Liver (tissue), 9 donors: ENCODE measurements around the gene CECR2. TPM values are rescaled to one million over a fixed set of nuclear protein-coding genes. Genes with fewer than 3 reads are reported as not detected.

Source experiments
- DNase-seq: peaks from one replicate; pipeline ENCODE4 v3.0.0-alpha.2; 2017; ENCODE audit warnings: low spot score
- H3K27ac ChIP-seq, 2 donors: one replicate each; pipeline ENCODE4 v1.7.0; 2013; ENCODE audit warnings: inconsistent platforms in 2 of 2, low read length in 2 of 2, control low read depth in 1 of 2, low read depth in 1 of 2, mild to moderate bottlenecking in 1 of 2
- H3K27me3 ChIP-seq, 4 donors: one replicate each; pipeline versions ENCODE4 v1.6.1 to v1.7.0; 2013; ENCODE audit warnings: low read length in 3 of 4, inconsistent platforms in 1 of 4, mild to moderate bottlenecking in 1 of 4, moderate library complexity in 1 of 4; ENCODE audit not compliant: control insufficient read depth in 4 of 4, insufficient read depth in 4 of 4
- H3K36me3 ChIP-seq, 4 donors: one replicate each; pipeline versions ENCODE4 v1.6.1 to v1.7.0; 2013; ENCODE audit warnings: low read length in 3 of 4, mild to moderate bottlenecking in 3 of 4, low read depth in 1 of 4, moderate library complexity in 1 of 4; ENCODE audit not compliant: control insufficient read depth in 4 of 4, insufficient read depth in 3 of 4
- H3K4me1 ChIP-seq, 4 donors: one replicate each; pipeline versions ENCODE4 v1.6.1 to v1.7.0; 2013; ENCODE audit warnings: low read length in 3 of 4, mild to moderate bottlenecking in 3 of 4, moderate library complexity in 1 of 4; ENCODE audit not compliant: control insufficient read depth in 4 of 4, insufficient read depth in 4 of 4
- H3K4me3 ChIP-seq, 3 donors: one replicate each; pipeline versions ENCODE4 v1.6.1 to v1.7.0; 2013; ENCODE audit warnings: low read length in 3 of 3, control low read depth in 1 of 3, low read depth in 1 of 3, mild to moderate bottlenecking in 1 of 3
- H3K9ac ChIP-seq, 2 donors: one replicate each; pipeline ENCODE4 v1.7.0; 2013; ENCODE audit warnings: low read length in 2 of 2, mild to moderate bottlenecking in 2 of 2, moderate library complexity in 2 of 2, control low read depth in 1 of 2, low read depth in 1 of 2
- H3K9me3 ChIP-seq, 4 donors: one replicate each; pipeline versions ENCODE4 v1.6.1 to v1.7.0; 2013; ENCODE audit warnings: low read length in 3 of 4; ENCODE audit not compliant: control insufficient read depth in 4 of 4
- EGR1 ChIP-seq, 2 donors: IDR thresholded peaks; 2 replicates each; pipeline ENCODE4 v1.6.1; 2016 to 2018; ENCODE audit warnings: antibody characterized with exemption in 2 of 2, low read depth in 2 of 2
- FOXA1 ChIP-seq: IDR thresholded peaks from 2 replicates; pipeline ENCODE4 v1.6.1; 2016; ENCODE audit warnings: antibody characterized with exemption
- FOXA2 ChIP-seq: IDR thresholded peaks from 2 replicates; pipeline ENCODE4 v1.6.1; 2016; ENCODE audit warnings: antibody characterized with exemption
- GABPA ChIP-seq, 2 donors: IDR thresholded peaks in 1 of 2; conservative IDR thresholded peaks in 1 of 2; 2 replicates each; pipeline ENCODE4 v1.6.1; 2016; ENCODE audit warnings: antibody characterized with exemption in 2 of 2, mild to moderate bottlenecking in 1 of 2, moderate library complexity in 1 of 2
- HNF4G ChIP-seq: IDR thresholded peaks from 2 replicates; pipeline ENCODE4 v1.6.1; 2016; ENCODE audit warnings: antibody characterized with exemption
- JUND ChIP-seq, 2 donors: IDR thresholded peaks; 2 replicates each; pipeline ENCODE4 v1.6.1; 2016; ENCODE audit warnings: antibody characterized with exemption in 2 of 2
- NR2F2 ChIP-seq: IDR thresholded peaks from 2 replicates; pipeline ENCODE4 v1.6.1; 2016; ENCODE audit warnings: antibody characterized with exemption
- RAD21 ChIP-seq, 2 donors: IDR thresholded peaks; 2 replicates each; pipeline ENCODE4 v1.6.1; 2016; ENCODE audit warnings: antibody characterized with exemption in 2 of 2, mild to moderate bottlenecking in 2 of 2
- RXRA ChIP-seq, 2 donors: IDR thresholded peaks; 2 replicates each; pipeline ENCODE4 v1.6.1; 2017 to 2018; ENCODE audit warnings: antibody characterized with exemption in 2 of 2, mild to moderate bottlenecking in 1 of 2
- SP1 ChIP-seq: IDR thresholded peaks from 2 replicates; pipeline ENCODE4 v1.6.1; 2018; ENCODE audit warnings: antibody characterized with exemption, mild to moderate bottlenecking
- TAF1 ChIP-seq: conservative IDR thresholded peaks from 2 replicates; pipeline ENCODE4 v1.6.1; 2016; ENCODE audit warnings: antibody characterized with exemption, mild to moderate bottlenecking
- YY1 ChIP-seq: IDR thresholded peaks from 2 replicates; pipeline ENCODE4 v1.6.1; 2016; ENCODE audit warnings: antibody characterized with exemption, mild to moderate bottlenecking
- WGBS: extraction: QIAGEN DNeasy Blood & Tissue Kit; methylation state at CpG from one replicate; pipeline ENCODE4 v1.1.7; 2013; 5-methylcytosine and 5-hydroxymethylcytosine counted together
- polyA plus RNA-seq, 2 donors: library from polyadenylated mRNA; stranded (reverse) in 1 of 2; unstranded in 1 of 2; fragments of 200-250 nt in 1 of 2; fragments of >200 nt in 1 of 2; fragmentation: Nextera tagmentation in 1 of 2; extraction: Ambion mirVana in 1 of 2; gene quantifications; one replicate each; pipeline versions ENCODE4 v1.2.1 to v1.2.3, GENCODE V29; 2013 to 2015
- total RNA-seq, 2 donors: library from RNA; depleted of rRNA; stranded (reverse); fragments of >200 nt; gene quantifications; one replicate each; pipeline ENCODE4 v1.2.3, GENCODE V29; 2014
- TF ChIP-seq, protein P1 (sequence below): IDR thresholded peaks from 2 replicates; pipeline ENCODE4 v1.6.1; 2016; ENCODE audit warnings: antibody characterized with exemption
- TF ChIP-seq, protein P2 (sequence below): IDR thresholded peaks from 2 replicates; pipeline ENCODE4 v1.6.1; 2016; ENCODE audit warnings: antibody characterized with exemption
- TF ChIP-seq, protein P3 (sequence below): fragments of 150-350 bp; IDR thresholded peaks from 2 replicates; pipeline ENCODE4 v1.5.1; 2017; ENCODE audit warnings: improper control_type of control experiment, low read depth, low read length; ENCODE audit not compliant: missing input control
- TF ChIP-seq, protein P4 (sequence below): IDR thresholded peaks from 2 replicates; pipeline ENCODE4 v1.6.1; 2016; ENCODE audit warnings: antibody characterized with exemption, mild to moderate bottlenecking
- donor health status: healthy.
- donor health status: healthy.
- donor health status: healthy.
- donor health status: healthy.
- donor health status: healthy.

Gene CECR2
- total RNA-seq (1 to 10 TPM; 2.1 to 9.7 TPM), polyA plus RNA-seq (1 to 10 TPM; 1.8 to 2.0 TPM)

DNA sequence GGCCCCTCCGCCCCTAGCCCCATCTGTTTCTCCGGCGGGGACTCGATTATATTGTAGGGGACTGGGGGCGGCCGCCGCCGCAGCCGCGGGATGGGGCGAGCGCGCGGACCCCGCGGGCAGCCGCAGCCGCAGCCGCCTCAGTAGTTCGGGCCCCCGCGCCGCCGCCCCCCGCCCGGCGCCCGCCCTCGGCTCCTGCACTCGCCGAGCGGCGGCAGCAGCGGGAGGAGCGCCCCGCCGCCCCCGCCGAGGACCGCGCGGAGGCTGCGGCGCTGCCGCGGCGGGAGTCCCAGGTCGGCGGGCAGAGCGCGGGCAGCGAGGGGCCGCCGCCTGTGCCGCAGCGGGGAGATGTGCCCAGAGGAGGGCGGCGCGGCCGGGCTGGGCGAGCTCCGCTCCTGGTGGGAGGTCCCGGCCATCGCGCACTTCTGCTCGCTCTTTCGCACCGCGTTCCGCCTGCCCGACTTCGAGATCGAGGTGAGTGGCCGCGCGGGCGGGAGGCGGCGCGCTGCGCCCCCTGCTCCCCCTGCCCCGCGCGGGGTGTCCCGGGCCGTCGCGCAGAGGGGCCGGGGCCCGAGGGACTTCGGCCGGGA lies at the start of gene CECR2:
TSS of gene CECR2 (plus strand) at position 22 of the 587 bp plus-strand sequence. CDS start at position 346, 324 bp downstream.
- peak within 1 kb of the TSS; percentile 67 to 94 (median 70) for H3K4me3 ChIP-seq
- peaks cover 0 to 21% (median 4%) of the 10 kb centered on the region in 4 donors for H3K4me1 ChIP-seq
- H3K9ac ChIP-seq: peak within 1 kb of the TSS; percentile 78
- H3K27ac ChIP-seq: peak within 1 kb of the TSS; percentile 92 to 97
- under 1% methylated on average over 92 of the region's 92 CpGs for WGBS
- H3K9me3 ChIP-seq: no peaks in the 10 kb centered on the region
- H3K27me3 ChIP-seq: no peaks in the 10 kb centered on the region
- no peak for DNase-seq
- no peaks in the 10 kb centered on the region for H3K36me3 ChIP-seq
- peak in 1 of 2 donors; percentile 24 for TF ChIP-seq RXRA (IDR thresholded peaks at IDR 0.05)
- no peak for TF ChIP-seq HNF4G

DNA sequence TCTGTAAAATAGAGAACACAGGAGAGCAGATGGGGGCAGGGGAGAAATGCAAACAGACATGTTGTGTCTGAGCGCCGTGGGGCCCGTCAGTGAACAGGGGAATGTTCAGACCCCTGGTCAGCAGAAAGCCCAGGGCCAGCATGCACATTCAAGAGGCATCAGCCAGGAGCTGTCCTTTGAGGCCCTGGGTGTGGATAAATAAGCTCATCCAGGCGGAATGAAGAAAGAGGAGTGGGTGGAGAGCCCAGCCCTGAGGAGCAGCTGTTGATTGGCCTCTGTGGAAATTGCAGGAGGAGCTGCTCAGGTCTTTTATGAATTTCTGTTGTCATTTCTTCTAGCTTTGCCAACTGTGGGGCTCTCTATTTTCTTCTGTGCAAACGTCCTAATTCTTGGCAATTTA lies 49.7 kb upstream of the CECR2 start:
- H3K27me3 ChIP-seq: no peaks in the 10 kb centered on the region
- no peak overlapping the region for H3K9ac ChIP-seq
- H3K4me1 ChIP-seq: no peaks in the 10 kb centered on the region
- no peak overlapping the region for H3K4me3 ChIP-seq
- no peak for TF ChIP-seq RAD21 (IDR thresholded peaks at IDR 0.05)
- no peak for TF ChIP-seq SP1
- TF ChIP-seq, protein P1, sequence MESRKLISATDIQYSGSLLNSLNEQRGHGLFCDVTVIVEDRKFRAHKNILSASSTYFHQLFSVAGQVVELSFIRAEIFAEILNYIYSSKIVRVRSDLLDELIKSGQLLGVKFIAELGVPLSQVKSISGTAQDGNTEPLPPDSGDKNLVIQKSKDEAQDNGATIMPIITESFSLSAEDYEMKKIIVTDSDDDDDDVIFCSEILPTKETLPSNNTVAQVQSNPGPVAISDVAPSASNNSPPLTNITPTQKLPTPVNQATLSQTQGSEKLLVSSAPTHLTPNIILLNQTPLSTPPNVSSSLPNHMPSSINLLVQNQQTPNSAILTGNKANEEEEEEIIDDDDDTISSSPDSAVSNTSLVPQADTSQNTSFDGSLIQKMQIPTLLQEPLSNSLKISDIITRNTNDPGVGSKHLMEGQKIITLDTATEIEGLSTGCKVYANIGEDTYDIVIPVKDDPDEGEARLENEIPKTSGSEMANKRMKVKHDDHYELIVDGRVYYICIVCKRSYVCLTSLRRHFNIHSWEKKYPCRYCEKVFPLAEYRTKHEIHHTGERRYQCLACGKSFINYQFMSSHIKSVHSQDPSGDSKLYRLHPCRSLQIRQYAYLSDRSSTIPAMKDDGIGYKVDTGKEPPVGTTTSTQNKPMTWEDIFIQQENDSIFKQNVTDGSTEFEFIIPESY: no peak
- TF ChIP-seq, protein P2, sequence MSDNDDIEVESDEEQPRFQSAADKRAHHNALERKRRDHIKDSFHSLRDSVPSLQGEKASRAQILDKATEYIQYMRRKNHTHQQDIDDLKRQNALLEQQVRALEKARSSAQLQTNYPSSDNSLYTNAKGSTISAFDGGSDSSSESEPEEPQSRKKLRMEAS: no peak
- TF ChIP-seq HNF4G: no peak
- no peak for TF ChIP-seq FOXA2
- TF ChIP-seq TAF1: no peak
- TF ChIP-seq, protein P3, sequence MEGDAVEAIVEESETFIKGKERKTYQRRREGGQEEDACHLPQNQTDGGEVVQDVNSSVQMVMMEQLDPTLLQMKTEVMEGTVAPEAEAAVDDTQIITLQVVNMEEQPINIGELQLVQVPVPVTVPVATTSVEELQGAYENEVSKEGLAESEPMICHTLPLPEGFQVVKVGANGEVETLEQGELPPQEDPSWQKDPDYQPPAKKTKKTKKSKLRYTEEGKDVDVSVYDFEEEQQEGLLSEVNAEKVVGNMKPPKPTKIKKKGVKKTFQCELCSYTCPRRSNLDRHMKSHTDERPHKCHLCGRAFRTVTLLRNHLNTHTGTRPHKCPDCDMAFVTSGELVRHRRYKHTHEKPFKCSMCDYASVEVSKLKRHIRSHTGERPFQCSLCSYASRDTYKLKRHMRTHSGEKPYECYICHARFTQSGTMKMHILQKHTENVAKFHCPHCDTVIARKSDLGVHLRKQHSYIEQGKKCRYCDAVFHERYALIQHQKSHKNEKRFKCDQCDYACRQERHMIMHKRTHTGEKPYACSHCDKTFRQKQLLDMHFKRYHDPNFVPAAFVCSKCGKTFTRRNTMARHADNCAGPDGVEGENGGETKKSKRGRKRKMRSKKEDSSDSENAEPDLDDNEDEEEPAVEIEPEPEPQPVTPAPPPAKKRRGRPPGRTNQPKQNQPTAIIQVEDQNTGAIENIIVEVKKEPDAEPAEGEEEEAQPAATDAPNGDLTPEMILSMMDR: no peak
- no peak for TF ChIP-seq NR2F2
- TF ChIP-seq EGR1 (IDR thresholded peaks at IDR 0.05; ENCODE audit: low read depth in 2 of 2): no peak
- TF ChIP-seq YY1: no peak
- TF ChIP-seq JUND (IDR thresholded peaks at IDR 0.05): no peak
- TF ChIP-seq RXRA (IDR thresholded peaks at IDR 0.05): no peak
- TF ChIP-seq FOXA1: no peak
- TF ChIP-seq, protein P4, sequence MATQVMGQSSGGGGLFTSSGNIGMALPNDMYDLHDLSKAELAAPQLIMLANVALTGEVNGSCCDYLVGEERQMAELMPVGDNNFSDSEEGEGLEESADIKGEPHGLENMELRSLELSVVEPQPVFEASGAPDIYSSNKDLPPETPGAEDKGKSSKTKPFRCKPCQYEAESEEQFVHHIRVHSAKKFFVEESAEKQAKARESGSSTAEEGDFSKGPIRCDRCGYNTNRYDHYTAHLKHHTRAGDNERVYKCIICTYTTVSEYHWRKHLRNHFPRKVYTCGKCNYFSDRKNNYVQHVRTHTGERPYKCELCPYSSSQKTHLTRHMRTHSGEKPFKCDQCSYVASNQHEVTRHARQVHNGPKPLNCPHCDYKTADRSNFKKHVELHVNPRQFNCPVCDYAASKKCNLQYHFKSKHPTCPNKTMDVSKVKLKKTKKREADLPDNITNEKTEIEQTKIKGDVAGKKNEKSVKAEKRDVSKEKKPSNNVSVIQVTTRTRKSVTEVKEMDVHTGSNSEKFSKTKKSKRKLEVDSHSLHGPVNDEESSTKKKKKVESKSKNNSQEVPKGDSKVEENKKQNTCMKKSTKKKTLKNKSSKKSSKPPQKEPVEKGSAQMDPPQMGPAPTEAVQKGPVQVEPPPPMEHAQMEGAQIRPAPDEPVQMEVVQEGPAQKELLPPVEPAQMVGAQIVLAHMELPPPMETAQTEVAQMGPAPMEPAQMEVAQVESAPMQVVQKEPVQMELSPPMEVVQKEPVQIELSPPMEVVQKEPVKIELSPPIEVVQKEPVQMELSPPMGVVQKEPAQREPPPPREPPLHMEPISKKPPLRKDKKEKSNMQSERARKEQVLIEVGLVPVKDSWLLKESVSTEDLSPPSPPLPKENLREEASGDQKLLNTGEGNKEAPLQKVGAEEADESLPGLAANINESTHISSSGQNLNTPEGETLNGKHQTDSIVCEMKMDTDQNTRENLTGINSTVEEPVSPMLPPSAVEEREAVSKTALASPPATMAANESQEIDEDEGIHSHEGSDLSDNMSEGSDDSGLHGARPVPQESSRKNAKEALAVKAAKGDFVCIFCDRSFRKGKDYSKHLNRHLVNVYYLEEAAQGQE: no peak
- TF ChIP-seq GABPA (IDR thresholded peaks at IDR 0.05 in 1 of 2, conservative IDR thresholded peaks at IDR 0.05 in 1 of 2): no peak
- DNase-seq: no peak
- H3K27ac ChIP-seq: no peak overlapping the region
- H3K36me3 ChIP-seq: no peaks in the 10 kb centered on the region
- 72% methylated on average over 5 of the region's 5 CpGs for WGBS
- no peaks in the 10 kb centered on the region for H3K9me3 ChIP-seq
